A673 (cell line): ENCODE results near the gene CTIF.

Source experiments
- EZH2 ChIP-seq: fragments of 200-600 bp; sonication (generic); IDR thresholded peaks from 2 replicates; pipeline ENCODE4 v1.6.1; 2017; ENCODE audit warnings: borderline replicate concordance, low read depth, mild to moderate bottlenecking, mixed read lengths, antibody characterized with exemption, low read length; ENCODE audit not compliant: poor library complexity, severe bottlenecking
- TF ChIP-seq, protein P1 (sequence below): fragments of 300-800, 200-600 bp; sonication (generic); conservative IDR thresholded peaks from 2 replicates; pipeline ENCODE4 v1.5.1; 2017; ENCODE audit warnings: low read depth, mild to moderate bottlenecking, antibody characterized with exemption, low read length, moderate library complexity, mixed read lengths

DNA sequence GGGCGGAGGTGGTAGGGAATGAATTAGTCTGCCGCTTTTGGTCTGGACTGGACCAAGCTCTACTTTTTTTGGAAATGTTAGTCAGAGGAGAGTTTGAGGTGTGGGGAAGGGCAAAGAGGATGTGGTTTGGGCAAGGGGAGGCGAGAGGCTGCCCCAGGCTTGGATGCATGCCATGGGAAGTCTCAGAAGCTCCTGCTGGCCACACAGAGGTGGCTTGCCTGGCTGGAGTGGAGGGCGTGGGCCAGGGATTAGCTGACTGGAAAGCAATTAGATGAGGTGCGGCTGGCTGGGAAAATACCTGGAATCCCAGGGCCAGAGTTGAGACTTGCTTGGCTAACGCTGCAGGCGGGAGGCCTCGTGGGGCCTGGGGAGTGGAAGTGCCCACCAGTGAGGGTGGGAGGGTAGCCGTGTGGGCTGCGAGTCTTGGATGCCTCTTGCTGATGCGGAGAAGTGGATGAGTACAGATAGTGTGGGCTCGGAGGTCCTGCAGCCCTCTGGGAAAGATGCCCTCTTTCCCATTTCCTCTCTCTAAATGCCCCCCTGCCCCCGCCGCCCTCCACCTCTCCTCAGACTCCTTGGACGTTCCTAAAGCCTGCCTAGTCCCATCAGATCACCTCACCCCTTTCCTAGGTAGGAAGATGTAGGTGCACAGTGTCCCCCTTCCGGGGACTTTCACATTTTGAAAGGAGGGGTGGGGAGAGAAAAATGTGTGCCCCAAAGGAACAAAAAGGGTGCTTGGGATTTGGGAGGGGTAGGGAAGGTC is 294.3 kb downstream of the CTIF start:
- TF ChIP-seq, protein P1, sequence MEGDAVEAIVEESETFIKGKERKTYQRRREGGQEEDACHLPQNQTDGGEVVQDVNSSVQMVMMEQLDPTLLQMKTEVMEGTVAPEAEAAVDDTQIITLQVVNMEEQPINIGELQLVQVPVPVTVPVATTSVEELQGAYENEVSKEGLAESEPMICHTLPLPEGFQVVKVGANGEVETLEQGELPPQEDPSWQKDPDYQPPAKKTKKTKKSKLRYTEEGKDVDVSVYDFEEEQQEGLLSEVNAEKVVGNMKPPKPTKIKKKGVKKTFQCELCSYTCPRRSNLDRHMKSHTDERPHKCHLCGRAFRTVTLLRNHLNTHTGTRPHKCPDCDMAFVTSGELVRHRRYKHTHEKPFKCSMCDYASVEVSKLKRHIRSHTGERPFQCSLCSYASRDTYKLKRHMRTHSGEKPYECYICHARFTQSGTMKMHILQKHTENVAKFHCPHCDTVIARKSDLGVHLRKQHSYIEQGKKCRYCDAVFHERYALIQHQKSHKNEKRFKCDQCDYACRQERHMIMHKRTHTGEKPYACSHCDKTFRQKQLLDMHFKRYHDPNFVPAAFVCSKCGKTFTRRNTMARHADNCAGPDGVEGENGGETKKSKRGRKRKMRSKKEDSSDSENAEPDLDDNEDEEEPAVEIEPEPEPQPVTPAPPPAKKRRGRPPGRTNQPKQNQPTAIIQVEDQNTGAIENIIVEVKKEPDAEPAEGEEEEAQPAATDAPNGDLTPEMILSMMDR = no peak
- no peak for TF ChIP-seq EZH2
